Loucy (cell line): Measurements from ENCODE around the gene ZNF57.

Experiments
- CTCF ChIP-seq: fragments of 200-600 bp; sonication (generic); conservative IDR thresholded peaks from 2 replicates; pipeline ENCODE4 v1.5.1; 2014; ENCODE audit warnings: mild to moderate bottlenecking, antibody characterized with exemption, low read length
- EZH2phosphoT487 ChIP-seq: fragments of 200-600 bp; IDR thresholded peaks from 2 replicates; pipeline ENCODE4 v1.6.1; 2018; ENCODE audit warnings: antibody characterized with exemption, mild to moderate bottlenecking, moderate library complexity, borderline replicate concordance

- TF ChIP-seq CTCF (no peak), EZH2phosphoT487 (no peak)
Observed at GRCh38 chr19:2896694-2897093, 4.0 kb upstream of the ZNF57 start.
